Osteoblast (primary cell): ENCODE results near the gene PAK3. TPM values are rescaled to one million over a fixed set of nuclear protein-coding genes. Genes with fewer than 3 reads are reported as not detected.

ENCODE experiments used
- DNase-seq: peaks from one replicate; pipeline ENCODE4 v3.0.0; 2011; ENCODE audit warnings: low spot score, mixed read lengths; ENCODE audit not compliant: insufficient read length; ENCODE audit errors: missing footprints
- H2AFZ ChIP-seq: 2 replicates; pipeline ENCODE4 v1.6.0; 2011; ENCODE audit warnings: mild to moderate bottlenecking, low read length
- H3K27ac ChIP-seq: 2 replicates; pipeline ENCODE4 v1.5.1; 2011; ENCODE audit warnings: mild to moderate bottlenecking, low read depth, low read length, moderate library complexity
- H3K27me3 ChIP-seq: 2 replicates; pipeline ENCODE4 v1.6.0; 2012; ENCODE audit warnings: mild to moderate bottlenecking, control low read depth, inconsistent platforms, low read length, moderate library complexity; ENCODE audit not compliant: insufficient read depth
- H3K36me3 ChIP-seq: 2 replicates; pipeline ENCODE4 v1.5.1; 2011; ENCODE audit warnings: mild to moderate bottlenecking, low read length, control low read depth, moderate library complexity; ENCODE audit not compliant: insufficient read depth
- H3K4me1 ChIP-seq: 2 replicates; pipeline ENCODE4 v1.5.1; 2011; ENCODE audit warnings: mild to moderate bottlenecking, low read length, control low read depth, moderate library complexity; ENCODE audit not compliant: insufficient read depth
- H3K4me2 ChIP-seq: 2 replicates; pipeline ENCODE4 v1.6.0; 2011; ENCODE audit warnings: mild to moderate bottlenecking, low read length; ENCODE audit not compliant: insufficient read depth
- H3K4me3 ChIP-seq: fragments of 200-600 bp; sonication (generic); 3 replicates; pipeline ENCODE4 v1.5.1; 2012; ENCODE audit warnings: mild to moderate bottlenecking, low read length, inconsistent platforms; ENCODE audit not compliant: insufficient read depth
- H3K79me2 ChIP-seq: 2 replicates; pipeline ENCODE4 v1.6.0; 2012; ENCODE audit warnings: mild to moderate bottlenecking, low read length, control low read depth, inconsistent platforms; ENCODE audit not compliant: insufficient read depth
- H3K9me3 ChIP-seq: 2 replicates; pipeline ENCODE4 v1.5.1; 2011; ENCODE audit warnings: low read depth, low read length, control low read depth
- H4K20me1 ChIP-seq: 2 replicates; pipeline ENCODE4 v1.6.0; 2012; ENCODE audit warnings: mild to moderate bottlenecking, low read length, control low read depth; ENCODE audit not compliant: insufficient read depth
- CTCF ChIP-seq: IDR thresholded peaks from 2 replicates; pipeline ENCODE4 v1.5.1; 2011; ENCODE audit warnings: mild to moderate bottlenecking, low read depth, low read length, moderate library complexity; ENCODE audit errors: extremely low read depth
- total RNA-seq: library from RNA; depleted of rRNA; stranded (reverse); fragments of >200 nt; gene quantifications from 2 replicates; pipeline ENCODE4 v1.2.3, GENCODE V29; 2012

The PAK3 gene
- total RNA-seq, 1 donor = 1.4 TPM

- Histone ChIP-seq H2AFZ (no peak overlapping the region), H3K4me2 (no peak overlapping the region), H3K4me1 (no peaks in the 10 kb centered on the region), H3K9me3 (no peaks in the 10 kb centered on the region), H3K4me3 (no peak overlapping the region), H3K27ac (no peak overlapping the region), H3K27me3 (peaks cover 12% of the 10 kb centered on the region), H4K20me1 (no peaks in the 10 kb centered on the region), H3K36me3 (no peaks in the 10 kb centered on the region), H3K79me2 (no peaks in the 10 kb centered on the region)
- DNase-seq = no peak
- no peak for TF ChIP-seq CTCF
Observed at GRCh38 chrX:111119341-111119740, 23.4 kb downstream of the PAK3 start.

GRCh38 chrX:111123125-111123524, 27.1 kb downstream of the PAK3 start:
- H3K36me3 ChIP-seq = no peaks in the 10 kb centered on the region
- peak overlapping the region; percentile 46 for H3K4me2 ChIP-seq
- H3K79me2 ChIP-seq = no peaks in the 10 kb centered on the region
- no peaks in the 10 kb centered on the region for H3K4me1 ChIP-seq
- H3K27ac ChIP-seq = no peak overlapping the region
- H3K9me3 ChIP-seq = no peaks in the 10 kb centered on the region
- TF ChIP-seq CTCF = no peak
- H4K20me1 ChIP-seq = no peaks in the 10 kb centered on the region
- no peak overlapping the region for H2AFZ ChIP-seq
- no peak for DNase-seq
- H3K27me3 ChIP-seq = peaks cover 9% of the 10 kb centered on the region
- H3K4me3 ChIP-seq = peak overlapping the region; percentile 23

- Histone ChIP-seq H3K79me2 (no peaks in the 10 kb centered on the region), H3K4me2 (no peak overlapping the region), H3K9me3 (no peaks in the 10 kb centered on the region), H4K20me1 (no peaks in the 10 kb centered on the region), H3K4me3 (no peak overlapping the region), H3K27ac (no peak overlapping the region), H3K36me3 (no peaks in the 10 kb centered on the region), H3K27me3 (peaks cover 11% of the 10 kb centered on the region), H3K4me1 (no peaks in the 10 kb centered on the region), H2AFZ (no peak overlapping the region)
- no peak for TF ChIP-seq CTCF
- no peak for DNase-seq
Observed at GRCh38 chrX:111123606-111124179, 27.7 kb downstream of the PAK3 start.

- Histone ChIP-seq H3K27ac (no peak overlapping the region), H3K27me3 (peaks cover 10% of the 10 kb centered on the region), H2AFZ (no peak overlapping the region), H3K4me1 (no peaks in the 10 kb centered on the region), H3K79me2 (no peaks in the 10 kb centered on the region), H3K36me3 (no peaks in the 10 kb centered on the region), H4K20me1 (no peaks in the 10 kb centered on the region), H3K9me3 (no peaks in the 10 kb centered on the region), H3K4me3 (no peak overlapping the region), H3K4me2 (no peak overlapping the region)
- TF ChIP-seq CTCF = no peak
- no peak for DNase-seq
Observed at GRCh38 chrX:111124418-111124817, 28.4 kb downstream of the PAK3 start.
